ENCODE measurements around the gene ROBO3.

Gene ROBO3

GRCh38 chr11:124861670-124862069 lies 3.6 kb upstream of the ROBO3 start (continued):
- TF ChIP-seq ZNF148 (tag by site-specific recombination; IDR thresholded peaks at IDR 0.05; ENCODE audit: borderline replicate concordance) = no peak
- TF ChIP-seq ZNF140 (tag by site-specific recombination; IDR thresholded peaks at IDR 0.05) = no peak
- TF ChIP-seq ZNF202 (tag by site-specific recombination; IDR thresholded peaks at IDR 0.05; ENCODE audit: borderline replicate concordance) = no peak
- TF ChIP-seq, protein P1, sequence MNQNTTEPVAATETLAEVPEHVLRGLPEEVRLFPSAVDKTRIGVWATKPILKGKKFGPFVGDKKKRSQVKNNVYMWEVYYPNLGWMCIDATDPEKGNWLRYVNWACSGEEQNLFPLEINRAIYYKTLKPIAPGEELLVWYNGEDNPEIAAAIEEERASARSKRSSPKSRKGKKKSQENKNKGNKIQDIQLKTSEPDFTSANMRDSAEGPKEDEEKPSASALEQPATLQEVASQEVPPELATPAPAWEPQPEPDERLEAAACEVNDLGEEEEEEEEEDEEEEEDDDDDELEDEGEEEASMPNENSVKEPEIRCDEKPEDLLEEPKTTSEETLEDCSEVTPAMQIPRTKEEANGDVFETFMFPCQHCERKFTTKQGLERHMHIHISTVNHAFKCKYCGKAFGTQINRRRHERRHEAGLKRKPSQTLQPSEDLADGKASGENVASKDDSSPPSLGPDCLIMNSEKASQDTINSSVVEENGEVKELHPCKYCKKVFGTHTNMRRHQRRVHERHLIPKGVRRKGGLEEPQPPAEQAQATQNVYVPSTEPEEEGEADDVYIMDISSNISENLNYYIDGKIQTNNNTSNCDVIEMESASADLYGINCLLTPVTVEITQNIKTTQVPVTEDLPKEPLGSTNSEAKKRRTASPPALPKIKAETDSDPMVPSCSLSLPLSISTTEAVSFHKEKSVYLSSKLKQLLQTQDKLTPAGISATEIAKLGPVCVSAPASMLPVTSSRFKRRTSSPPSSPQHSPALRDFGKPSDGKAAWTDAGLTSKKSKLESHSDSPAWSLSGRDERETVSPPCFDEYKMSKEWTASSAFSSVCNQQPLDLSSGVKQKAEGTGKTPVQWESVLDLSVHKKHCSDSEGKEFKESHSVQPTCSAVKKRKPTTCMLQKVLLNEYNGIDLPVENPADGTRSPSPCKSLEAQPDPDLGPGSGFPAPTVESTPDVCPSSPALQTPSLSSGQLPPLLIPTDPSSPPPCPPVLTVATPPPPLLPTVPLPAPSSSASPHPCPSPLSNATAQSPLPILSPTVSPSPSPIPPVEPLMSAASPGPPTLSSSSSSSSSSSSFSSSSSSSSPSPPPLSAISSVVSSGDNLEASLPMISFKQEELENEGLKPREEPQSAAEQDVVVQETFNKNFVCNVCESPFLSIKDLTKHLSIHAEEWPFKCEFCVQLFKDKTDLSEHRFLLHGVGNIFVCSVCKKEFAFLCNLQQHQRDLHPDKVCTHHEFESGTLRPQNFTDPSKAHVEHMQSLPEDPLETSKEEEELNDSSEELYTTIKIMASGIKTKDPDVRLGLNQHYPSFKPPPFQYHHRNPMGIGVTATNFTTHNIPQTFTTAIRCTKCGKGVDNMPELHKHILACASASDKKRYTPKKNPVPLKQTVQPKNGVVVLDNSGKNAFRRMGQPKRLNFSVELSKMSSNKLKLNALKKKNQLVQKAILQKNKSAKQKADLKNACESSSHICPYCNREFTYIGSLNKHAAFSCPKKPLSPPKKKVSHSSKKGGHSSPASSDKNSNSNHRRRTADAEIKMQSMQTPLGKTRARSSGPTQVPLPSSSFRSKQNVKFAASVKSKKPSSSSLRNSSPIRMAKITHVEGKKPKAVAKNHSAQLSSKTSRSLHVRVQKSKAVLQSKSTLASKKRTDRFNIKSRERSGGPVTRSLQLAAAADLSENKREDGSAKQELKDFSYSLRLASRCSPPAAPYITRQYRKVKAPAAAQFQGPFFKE (tag by site-specific recombination; IDR thresholded peaks at IDR 0.05; ENCODE audit: borderline replicate concordance) = no peak
- no peak for TF ChIP-seq ZBTB8A (tag by site-specific recombination; IDR thresholded peaks at IDR 0.05)
- peak; percentile 13; the same call in 1 of the 2 replicates for TF ChIP-seq PATZ1 (tag by site-specific recombination; IDR thresholded peaks at IDR 0.05)
- no peak for TF ChIP-seq ZNF366 (tag by site-specific recombination; conservative IDR thresholded peaks at IDR 0.05)
- no peak for TF ChIP-seq ZNF37A (tag by site-specific recombination; IDR thresholded peaks at IDR 0.05)
- no peak for TF ChIP-seq ZNF223 (tag by site-specific recombination; IDR thresholded peaks at IDR 0.05)
- no peak for TF ChIP-seq HOXA7 (CRISPR knock-in tag; IDR thresholded peaks at IDR 0.05; ENCODE audit: borderline replicate concordance)
- no peak for TF ChIP-seq ZNF549 (tag by site-specific recombination; IDR thresholded peaks at IDR 0.05)
- no peak for TF ChIP-seq ZNF174 (tag by site-specific recombination; IDR thresholded peaks at IDR 0.05)
- no peak for TF ChIP-seq ZNF423 (tag by site-specific recombination; IDR thresholded peaks at IDR 0.05)
- no peak for TF ChIP-seq ZNF114 (tag by site-specific recombination; IDR thresholded peaks at IDR 0.05)
- no peak for TF ChIP-seq ZNF341 (tag by site-specific recombination; IDR thresholded peaks at IDR 0.05; ENCODE audit: low read depth)
- TF ChIP-seq ZNF670 (tag by site-specific recombination; IDR thresholded peaks at IDR 0.05; ENCODE audit: low read depth) = no peak
- TF ChIP-seq KLF7 (tag by site-specific recombination; IDR thresholded peaks at IDR 0.05; ENCODE audit: borderline replicate concordance) = no peak
- TF ChIP-seq ZNF529 (tag by site-specific recombination; IDR thresholded peaks at IDR 0.05; ENCODE audit: insufficient replicate concordance) = no peak
- TF ChIP-seq, protein P2, sequence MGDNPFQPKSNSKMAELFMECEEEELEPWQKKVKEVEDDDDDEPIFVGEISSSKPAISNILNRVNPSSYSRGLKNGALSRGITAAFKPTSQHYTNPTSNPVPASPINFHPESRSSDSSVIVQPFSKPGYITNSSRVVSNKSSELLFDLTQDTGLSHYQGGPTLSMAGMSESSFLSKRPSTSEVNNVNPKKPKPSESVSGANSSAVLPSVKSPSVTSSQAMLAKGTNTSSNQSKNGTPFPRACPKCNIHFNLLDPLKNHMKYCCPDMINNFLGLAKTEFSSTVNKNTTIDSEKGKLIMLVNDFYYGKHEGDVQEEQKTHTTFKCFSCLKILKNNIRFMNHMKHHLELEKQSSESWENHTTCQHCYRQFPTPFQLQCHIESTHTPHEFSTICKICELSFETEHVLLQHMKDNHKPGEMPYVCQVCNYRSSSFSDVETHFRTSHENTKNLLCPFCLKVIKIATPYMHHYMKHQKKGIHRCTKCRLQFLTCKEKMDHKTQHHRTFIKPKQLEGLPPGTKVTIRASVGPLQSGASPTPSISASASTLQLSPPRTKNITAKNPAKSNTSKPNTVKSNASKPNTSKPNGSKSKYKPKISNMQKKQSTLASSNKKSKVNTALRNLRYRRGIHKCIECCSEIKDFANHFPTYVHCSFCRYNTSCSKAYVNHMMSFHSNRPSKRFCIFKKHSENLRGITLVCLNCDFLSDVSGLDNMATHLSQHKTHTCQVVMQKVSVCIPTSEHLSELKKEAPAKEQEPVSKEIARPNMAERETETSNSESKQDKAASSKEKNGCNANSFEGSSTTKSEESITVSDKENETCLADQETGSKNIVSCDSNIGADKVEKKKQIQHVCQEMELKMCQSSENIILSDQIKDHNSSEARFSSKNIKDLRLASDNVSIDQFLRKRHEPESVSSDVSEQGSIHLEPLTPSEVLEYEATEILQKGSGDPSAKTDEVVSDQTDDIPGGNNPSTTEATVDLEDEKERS (tag by site-specific recombination; IDR thresholded peaks at IDR 0.05) = no peak
- peak; percentile 84 for TF ChIP-seq ZNF398 (tag by site-specific recombination; IDR thresholded peaks at IDR 0.05)
- TF ChIP-seq GLIS2 (tag by site-specific recombination; IDR thresholded peaks at IDR 0.05) = no peak
- no peak for TF ChIP-seq RBAK (tag by site-specific recombination; IDR thresholded peaks at IDR 0.05)
- TF ChIP-seq ZNF792 (tag by site-specific recombination; IDR thresholded peaks at IDR 0.05) = no peak
- no peak for TF ChIP-seq SP2 (tag by site-specific recombination; IDR thresholded peaks at IDR 0.05)
- no peak for TF ChIP-seq YY1 (tag by site-specific recombination; IDR thresholded peaks at IDR 0.05)
- no peak for TF ChIP-seq ZNF747 (tag by site-specific recombination; IDR thresholded peaks at IDR 0.05)
